Omental fat pad (tissue), 4 donors: Measurements from ENCODE around the gene MYO6. TPM values are rescaled to one million over a fixed set of nuclear protein-coding genes. Genes with fewer than 3 reads are reported as not detected.
"Not testable (repeated sequence)": the region's sequence is repeated elsewhere in the genome, so short reads cannot be mapped to it uniquely, and the experiment has no call there.

Experiments
- ATAC-seq: fragments of 150-250 bp; one replicate; pipeline ENCODE4 v1.9.1; 2016; ENCODE audit warnings: mild to moderate bottlenecking, moderate library complexity; ENCODE audit not compliant: low FRiP score
- DNase-seq: peaks from one replicate; pipeline ENCODE4 v3.0.0-alpha.2; 2019; ENCODE audit warnings: low spot score
- total RNA-seq, 4 donors: library from RNA; depleted of rRNA; stranded (reverse); fragments of >200 nt; gene quantifications; one replicate each; pipeline ENCODE4 v1.1.0, GENCODE V29; 2016
- TF ChIP-seq, protein P1 (sequence below), 3 donors: fragments of 450-650 bp; IDR thresholded peaks; one replicate each; pipeline ENCODE4 v1.5.1; 2016 to 2017; ENCODE audit warnings: antibody characterized with exemption in 3 of 3, mild to moderate bottlenecking in 3 of 3, moderate library complexity in 2 of 3

The MYO6 gene
- total RNA-seq, 4 donors from 2014 or later = 12.7 to 31.1 (median 15.6) TPM

DNA sequence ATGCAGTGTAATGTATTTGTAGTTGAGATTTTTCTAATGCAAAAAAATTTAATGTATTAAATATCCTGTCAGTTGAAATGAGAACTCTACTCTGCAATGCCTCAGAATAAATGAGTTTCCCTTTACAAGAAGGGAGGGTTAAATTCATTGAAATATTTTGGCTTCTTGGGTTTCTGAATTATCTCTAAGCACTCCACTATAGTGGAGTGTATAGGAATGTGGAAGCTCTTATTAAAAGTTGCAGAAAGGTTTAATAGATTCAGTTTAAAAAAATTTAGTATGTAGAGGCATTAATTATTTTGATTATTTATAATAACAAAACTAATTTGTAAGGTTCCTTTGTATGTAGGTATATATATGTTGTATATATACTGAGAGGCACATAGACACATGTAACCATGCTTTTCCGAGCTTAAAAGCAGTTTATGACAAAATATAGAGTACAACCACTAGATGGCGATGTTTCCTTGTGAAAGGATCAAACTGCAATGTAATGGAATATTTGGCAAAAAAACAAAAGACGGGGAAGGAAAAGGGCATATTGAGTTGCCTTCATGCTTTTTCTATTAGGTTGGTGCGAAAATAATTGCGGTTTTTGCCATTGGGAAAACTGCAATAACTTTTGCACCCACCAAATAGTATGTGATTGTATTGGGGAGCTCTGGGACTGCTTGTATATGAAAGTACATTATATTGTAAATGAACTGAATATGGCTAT lies 144.2 kb downstream of the MYO6 start:
- no peak for ATAC-seq
- TF ChIP-seq, protein P1, sequence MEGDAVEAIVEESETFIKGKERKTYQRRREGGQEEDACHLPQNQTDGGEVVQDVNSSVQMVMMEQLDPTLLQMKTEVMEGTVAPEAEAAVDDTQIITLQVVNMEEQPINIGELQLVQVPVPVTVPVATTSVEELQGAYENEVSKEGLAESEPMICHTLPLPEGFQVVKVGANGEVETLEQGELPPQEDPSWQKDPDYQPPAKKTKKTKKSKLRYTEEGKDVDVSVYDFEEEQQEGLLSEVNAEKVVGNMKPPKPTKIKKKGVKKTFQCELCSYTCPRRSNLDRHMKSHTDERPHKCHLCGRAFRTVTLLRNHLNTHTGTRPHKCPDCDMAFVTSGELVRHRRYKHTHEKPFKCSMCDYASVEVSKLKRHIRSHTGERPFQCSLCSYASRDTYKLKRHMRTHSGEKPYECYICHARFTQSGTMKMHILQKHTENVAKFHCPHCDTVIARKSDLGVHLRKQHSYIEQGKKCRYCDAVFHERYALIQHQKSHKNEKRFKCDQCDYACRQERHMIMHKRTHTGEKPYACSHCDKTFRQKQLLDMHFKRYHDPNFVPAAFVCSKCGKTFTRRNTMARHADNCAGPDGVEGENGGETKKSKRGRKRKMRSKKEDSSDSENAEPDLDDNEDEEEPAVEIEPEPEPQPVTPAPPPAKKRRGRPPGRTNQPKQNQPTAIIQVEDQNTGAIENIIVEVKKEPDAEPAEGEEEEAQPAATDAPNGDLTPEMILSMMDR (IDR thresholded peaks at IDR 0.05) = no peak
- DNase-seq = no peak

DNA sequence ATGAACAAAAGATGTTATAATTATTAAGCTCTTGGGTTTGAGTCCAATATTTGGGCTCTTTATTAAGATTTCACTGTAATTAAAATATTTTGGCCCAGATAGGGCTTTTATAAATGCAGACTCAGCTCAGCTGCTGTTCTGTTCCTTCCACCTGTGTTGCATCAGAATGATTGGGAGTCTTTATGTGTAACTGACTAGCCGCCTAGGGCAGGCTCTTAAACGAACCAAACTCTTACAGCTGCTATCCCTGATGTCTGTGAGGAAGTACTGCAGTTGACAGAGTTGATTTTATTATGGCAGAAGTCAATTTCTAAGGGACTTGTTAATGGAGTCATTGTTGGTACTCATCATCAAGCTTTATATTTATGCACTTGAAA lies 144.7 kb downstream of the MYO6 start:
- DNase-seq (no peak), ATAC-seq (no peak)
- TF ChIP-seq, protein P1 (IDR thresholded peaks at IDR 0.05) = no peak

DNA sequence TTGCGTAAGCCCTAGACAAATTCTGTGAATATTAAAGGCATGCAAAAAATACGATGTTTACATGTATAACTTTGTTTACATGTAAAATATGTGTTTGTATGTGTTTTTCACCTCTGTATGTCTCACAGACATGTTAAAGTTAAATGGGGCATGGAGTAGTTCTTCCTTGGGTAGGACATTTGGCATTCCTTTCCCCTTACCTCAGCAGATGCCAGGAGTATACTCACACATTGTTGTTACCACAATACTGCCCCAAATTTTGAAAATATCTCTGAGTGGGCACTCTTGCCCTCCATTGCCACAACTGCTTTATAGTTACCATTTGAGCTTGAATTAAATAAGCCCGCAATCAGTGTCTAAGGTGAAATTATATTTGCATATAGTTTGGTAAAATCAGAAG lies 147.5 kb downstream of the MYO6 start:
- TF ChIP-seq, protein P1 (IDR thresholded peaks at IDR 0.05) = no peak
- DNase-seq (no peak), ATAC-seq (no peak)

DNA sequence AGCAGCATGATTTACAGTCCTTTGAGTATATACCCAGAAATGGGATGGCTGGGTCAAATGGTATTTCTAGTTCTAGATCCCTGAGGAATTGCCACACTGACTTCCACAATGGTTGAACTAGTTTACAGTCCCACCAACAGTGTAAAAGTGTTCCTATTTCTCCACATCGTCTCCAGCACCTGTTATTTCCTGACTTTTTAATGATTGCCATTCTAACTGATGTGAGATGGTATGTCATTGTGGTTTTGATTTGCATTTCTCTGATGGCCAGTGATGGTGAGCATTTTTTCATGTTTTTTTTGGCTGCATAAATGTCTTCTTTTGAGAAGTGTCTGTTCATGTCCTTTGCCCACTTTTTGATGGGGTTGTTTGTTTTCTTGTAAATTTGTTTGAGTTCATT lies 151.2 kb downstream of the MYO6 start:
- ATAC-seq, DNase-seq: not testable (repeated sequence)

DNA sequence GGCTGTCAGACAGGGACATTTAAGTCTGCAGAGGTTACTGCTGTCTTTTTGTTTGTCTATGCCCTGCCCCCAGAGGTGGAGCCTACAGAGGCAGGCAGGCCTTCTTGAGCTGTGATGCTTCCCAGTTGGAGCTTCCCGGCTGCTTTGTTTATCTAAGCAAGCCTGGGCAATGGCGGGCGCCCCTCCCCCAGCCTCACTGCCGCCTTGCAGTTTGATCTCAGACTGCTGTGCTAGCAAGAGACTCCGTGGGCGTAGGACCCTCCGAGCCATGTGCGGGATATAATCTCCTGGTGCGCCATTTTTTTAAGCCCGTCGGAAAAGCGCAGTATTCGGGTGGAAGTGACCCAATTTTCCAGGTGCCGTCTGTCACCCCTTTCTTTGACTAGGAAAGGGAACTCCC lies 156.1 kb downstream of the MYO6 start:
- ATAC-seq, DNase-seq: not testable (repeated sequence)

DNA sequence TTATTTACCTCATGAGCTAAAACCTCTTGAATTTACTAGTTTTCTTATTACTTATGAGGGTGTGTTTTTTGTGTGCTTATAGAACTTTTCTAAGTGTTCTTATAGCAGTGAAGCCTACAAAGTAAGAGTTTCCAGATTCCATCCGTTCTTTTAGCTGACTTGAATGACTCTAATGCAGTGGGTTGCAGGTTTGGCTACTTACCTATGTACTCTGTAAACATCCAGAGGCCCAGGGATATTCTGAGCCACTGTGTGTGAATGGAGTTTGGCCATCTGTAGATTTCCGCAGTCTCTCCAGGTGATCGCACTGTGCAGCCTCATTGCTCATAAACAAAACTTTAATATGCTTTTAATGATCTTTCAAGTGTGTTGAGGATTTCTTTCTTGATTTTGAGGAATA lies 157.8 kb downstream of the MYO6 start:
- ATAC-seq = no peak
- TF ChIP-seq, protein P1 (IDR thresholded peaks at IDR 0.05) = no peak

DNA sequence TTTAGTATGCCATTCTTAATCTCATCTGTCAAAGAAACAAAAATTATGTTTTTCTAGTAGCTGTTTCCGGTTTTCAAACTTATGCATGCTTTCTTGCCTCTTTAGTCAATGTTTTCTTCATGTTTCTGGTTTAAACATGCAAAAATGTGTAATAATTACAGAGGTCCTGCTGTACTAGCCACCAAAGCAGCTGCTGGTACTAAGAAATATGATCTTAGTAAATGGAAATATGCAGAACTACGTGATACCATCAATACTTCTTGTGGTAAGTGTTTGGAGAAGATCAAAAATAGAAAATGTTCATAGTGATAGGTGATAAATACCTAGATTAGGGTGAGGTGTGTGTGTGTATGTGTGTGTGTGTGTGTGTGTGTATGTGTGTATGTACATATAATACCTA lies 158.4 kb downstream of the MYO6 start:
- no peak for ATAC-seq
- TF ChIP-seq, protein P1 (IDR thresholded peaks at IDR 0.05) = no peak

More for the DNA sequence above, 157.8 kb downstream of the MYO6 start:
- DNase-seq = no peak

DNA sequence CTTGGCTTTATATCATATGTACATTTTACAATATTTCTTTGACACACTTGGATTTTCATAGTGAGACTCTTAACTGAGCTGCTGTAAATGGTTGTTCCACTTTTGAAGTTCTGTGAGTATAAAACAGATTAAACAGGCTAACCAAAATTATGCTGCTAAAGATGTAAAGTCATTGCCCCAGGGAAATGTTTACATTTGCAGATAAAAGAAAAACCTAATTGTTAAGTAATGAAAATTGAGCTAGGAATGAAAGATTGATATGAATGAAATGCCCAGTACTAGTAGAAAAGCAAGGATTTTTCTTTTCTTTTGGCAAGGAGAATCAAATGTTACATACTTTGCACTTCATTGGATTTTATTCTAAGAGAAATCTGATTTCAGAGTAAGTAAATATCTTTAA lies 164.0 kb downstream of the MYO6 start:
- TF ChIP-seq, protein P1 (IDR thresholded peaks at IDR 0.05) = no peak
- DNase-seq (no peak), ATAC-seq (no peak)

More for the DNA sequence above, 158.4 kb downstream of the MYO6 start:
- DNase-seq = no peak
